ENCODE measurements around the gene SLC22A3. TPM values are rescaled to one million over a fixed set of nuclear protein-coding genes. Genes with fewer than 3 reads are reported as not detected.

The SLC22A3 gene
- total and polyA plus RNA-seq, 2 of the 13 experiments (the other 11 are each of a cell fraction or from before 2014, with no cell fraction given): 12.0 to 31.5 TPM

DNA sequence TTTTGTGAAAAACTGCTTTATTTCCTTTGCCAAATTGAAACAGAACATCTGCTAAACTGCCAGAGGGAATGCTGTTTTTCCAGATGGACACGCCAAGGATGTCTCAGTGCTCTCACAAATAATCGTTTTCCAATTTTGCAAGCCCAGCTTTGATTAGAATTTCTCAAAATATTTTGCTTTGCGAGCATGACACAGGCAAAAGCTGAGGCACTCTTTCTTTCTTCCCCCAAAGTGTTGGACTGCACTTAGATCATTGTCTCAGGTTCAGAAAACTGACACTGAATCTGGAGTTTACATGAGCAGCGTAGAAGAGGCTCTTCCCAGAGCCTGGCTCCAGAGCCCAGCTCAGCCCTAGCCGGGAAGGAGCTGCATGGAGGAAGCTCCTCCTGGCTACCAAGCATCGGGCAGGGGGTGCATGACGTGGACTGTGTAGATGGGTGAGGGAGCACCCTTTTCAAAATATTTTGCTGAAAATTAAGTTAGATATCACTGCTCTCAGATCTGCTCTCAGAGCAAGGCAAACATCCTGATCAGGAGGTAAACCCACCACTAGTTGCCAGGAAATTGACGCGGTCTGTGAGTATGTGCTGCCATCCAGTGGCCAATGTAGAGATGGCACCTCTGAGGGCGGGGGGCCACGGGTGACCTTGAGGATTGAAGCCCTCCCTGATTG, 107.5 kb downstream of the SLC22A3 start (continued):
- TF ChIP-seq, protein P1, sequence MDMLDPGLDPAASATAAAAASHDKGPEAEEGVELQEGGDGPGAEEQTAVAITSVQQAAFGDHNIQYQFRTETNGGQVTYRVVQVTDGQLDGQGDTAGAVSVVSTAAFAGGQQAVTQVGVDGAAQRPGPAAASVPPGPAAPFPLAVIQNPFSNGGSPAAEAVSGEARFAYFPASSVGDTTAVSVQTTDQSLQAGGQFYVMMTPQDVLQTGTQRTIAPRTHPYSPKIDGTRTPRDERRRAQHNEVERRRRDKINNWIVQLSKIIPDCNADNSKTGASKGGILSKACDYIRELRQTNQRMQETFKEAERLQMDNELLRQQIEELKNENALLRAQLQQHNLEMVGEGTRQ (IDR thresholded peaks at IDR 0.05; ENCODE audit: low read depth, low read length): no peak
- TF ChIP-seq, protein P1 (CRISPR knock-in tag; IDR thresholded peaks at IDR 0.05; ENCODE audit: borderline replicate concordance): no peak
- TF ChIP-seq ASH2L (IDR thresholded peaks at IDR 0.05; ENCODE audit: insufficient read length, low read depth, low read length) (peak; percentile 21), ATRX (CRISPR knock-in tag; IDR thresholded peaks at IDR 0.05; ENCODE audit: borderline replicate concordance) (no peak), TFDP2 (CRISPR knock-in tag; IDR thresholded peaks at IDR 0.05) (peak; percentile 24; the same call in 1 of the 2 replicates), HNRNPUL1 (IDR thresholded peaks at IDR 0.05; ENCODE audit: low read depth, low read length) (no peak), MTA1 (CRISPR knock-in tag; IDR thresholded peaks at IDR 0.05; ENCODE audit: borderline replicate concordance) (no peak), ZNF660 (CRISPR knock-in tag; IDR thresholded peaks at IDR 0.05; ENCODE audit: borderline replicate concordance, low read depth) (no peak), HNF4G (IDR thresholded peaks at IDR 0.05; ENCODE audit: borderline replicate concordance, low read depth, low read length) (no peak), HNF4G (CRISPR knock-in tag; IDR thresholded peaks at IDR 0.05; ENCODE audit: borderline replicate concordance, low read depth) (0 out of 2 replicates have a peak, but pooled peaks have one; percentile 14), MAZ (IDR thresholded peaks at IDR 0.05; ENCODE audit: borderline replicate concordance, low read depth, low read length) (peak; percentile 85; the same call in 1 of the 2 replicates), MAZ (CRISPR knock-in tag; IDR thresholded peaks at IDR 0.05; ENCODE audit: low read depth) (no peak), DBP (CRISPR knock-in tag; IDR thresholded peaks at IDR 0.05; ENCODE audit: not compliant biosample characterization) (no peak), HIVEP1 (CRISPR knock-in tag; IDR thresholded peaks at IDR 0.05) (peak; percentile 39; the same call in 1 of the 2 replicates)
- TF ChIP-seq, protein P2, sequence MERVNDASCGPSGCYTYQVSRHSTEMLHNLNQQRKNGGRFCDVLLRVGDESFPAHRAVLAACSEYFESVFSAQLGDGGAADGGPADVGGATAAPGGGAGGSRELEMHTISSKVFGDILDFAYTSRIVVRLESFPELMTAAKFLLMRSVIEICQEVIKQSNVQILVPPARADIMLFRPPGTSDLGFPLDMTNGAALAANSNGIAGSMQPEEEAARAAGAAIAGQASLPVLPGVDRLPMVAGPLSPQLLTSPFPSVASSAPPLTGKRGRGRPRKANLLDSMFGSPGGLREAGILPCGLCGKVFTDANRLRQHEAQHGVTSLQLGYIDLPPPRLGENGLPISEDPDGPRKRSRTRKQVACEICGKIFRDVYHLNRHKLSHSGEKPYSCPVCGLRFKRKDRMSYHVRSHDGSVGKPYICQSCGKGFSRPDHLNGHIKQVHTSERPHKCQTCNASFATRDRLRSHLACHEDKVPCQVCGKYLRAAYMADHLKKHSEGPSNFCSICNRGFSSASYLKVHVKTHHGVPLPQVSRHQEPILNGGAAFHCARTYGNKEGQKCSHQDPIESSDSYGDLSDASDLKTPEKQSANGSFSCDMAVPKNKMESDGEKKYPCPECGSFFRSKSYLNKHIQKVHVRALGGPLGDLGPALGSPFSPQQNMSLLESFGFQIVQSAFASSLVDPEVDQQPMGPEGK (CRISPR knock-in tag; IDR thresholded peaks at IDR 0.05): peak; percentile 96
- TF ChIP-seq, protein P3, sequence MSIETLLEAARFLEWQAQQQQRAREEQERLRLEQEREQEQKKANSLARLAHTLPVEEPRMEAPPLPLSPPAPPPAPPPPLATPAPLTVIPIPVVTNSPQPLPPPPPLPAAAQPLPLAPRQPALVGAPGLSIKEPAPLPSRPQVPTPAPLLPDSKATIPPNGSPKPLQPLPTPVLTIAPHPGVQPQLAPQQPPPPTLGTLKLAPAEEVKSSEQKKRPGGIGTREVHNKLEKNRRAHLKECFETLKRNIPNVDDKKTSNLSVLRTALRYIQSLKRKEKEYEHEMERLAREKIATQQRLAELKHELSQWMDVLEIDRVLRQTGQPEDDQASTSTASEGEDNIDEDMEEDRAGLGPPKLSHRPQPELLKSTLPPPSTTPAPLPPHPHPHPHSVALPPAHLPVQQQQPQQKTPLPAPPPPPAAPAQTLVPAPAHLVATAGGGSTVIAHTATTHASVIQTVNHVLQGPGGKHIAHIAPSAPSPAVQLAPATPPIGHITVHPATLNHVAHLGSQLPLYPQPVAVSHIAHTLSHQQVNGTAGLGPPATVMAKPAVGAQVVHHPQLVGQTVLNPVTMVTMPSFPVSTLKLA (IDR thresholded peaks at IDR 0.05): no peak
- TF ChIP-seq, protein P4, sequence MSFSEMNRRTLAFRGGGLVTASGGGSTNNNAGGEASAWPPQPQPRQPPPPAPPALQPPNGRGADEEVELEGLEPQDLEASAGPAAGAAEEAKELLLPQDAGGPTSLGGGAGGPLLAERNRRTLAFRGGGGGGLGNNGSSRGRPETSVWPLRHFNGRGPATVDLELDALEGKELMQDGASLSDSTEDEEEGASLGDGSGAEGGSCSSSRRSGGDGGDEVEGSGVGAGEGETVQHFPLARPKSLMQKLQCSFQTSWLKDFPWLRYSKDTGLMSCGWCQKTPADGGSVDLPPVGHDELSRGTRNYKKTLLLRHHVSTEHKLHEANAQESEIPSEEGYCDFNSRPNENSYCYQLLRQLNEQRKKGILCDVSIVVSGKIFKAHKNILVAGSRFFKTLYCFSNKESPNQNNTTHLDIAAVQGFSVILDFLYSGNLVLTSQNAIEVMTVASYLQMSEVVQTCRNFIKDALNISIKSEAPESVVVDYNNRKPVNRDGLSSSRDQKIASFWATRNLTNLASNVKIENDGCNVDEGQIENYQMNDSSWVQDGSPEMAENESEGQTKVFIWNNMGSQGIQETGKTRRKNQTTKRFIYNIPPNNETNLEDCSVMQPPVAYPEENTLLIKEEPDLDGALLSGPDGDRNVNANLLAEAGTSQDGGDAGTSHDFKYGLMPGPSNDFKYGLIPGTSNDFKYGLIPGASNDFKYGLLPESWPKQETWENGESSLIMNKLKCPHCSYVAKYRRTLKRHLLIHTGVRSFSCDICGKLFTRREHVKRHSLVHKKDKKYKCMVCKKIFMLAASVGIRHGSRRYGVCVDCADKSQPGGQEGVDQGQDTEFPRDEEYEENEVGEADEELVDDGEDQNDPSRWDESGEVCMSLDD (CRISPR knock-in tag; IDR thresholded peaks at IDR 0.05; ENCODE audit: borderline replicate concordance): no peak

Measured in HepG2 (cell line).